ENCODE measurements around the gene GOLGA6A. TPM values are rescaled to one million over a fixed set of nuclear protein-coding genes. Genes with fewer than 3 reads are reported as not detected.
A peak's percentile ranks its signal among the peaks of the same experiment; 100 is the strongest.
"Not testable (repeated sequence)": the region's sequence is repeated elsewhere in the genome, so short reads cannot be mapped to it uniquely, and the experiment has no call there.

The GOLGA6A gene
- total RNA-seq, 1 experiment from 2014 or later = not detected

- no peak for DNase-seq (ENCODE audit: low read depth)
These were observed 25.8 kb upstream of the GOLGA6A start for GRCh38 chr15:74108111-74108510.

GRCh38 chr15:74099963-74100733, 17.8 kb upstream of the GOLGA6A start:
- DNase-seq (ENCODE audit: low read depth) = peak; percentile 91

- DNase-seq (ENCODE audit: low read depth) = not testable (repeated sequence)
These were observed 14.6 kb upstream of the GOLGA6A start for GRCh38 chr15:74096753-74097474.

GRCh38 chr15:74095610-74096009, 13.3 kb upstream of the GOLGA6A start:
- not testable (repeated sequence) for DNase-seq (ENCODE audit: low read depth)

GRCh38 chr15:74094567-74094966, 12.2 kb upstream of the GOLGA6A start:
- not testable (repeated sequence) for DNase-seq (ENCODE audit: low read depth)

GRCh38 chr15:74075781-74076180, 6.6 kb downstream of the GOLGA6A start:
- not testable (repeated sequence) for DNase-seq (ENCODE audit: low read depth)

- DNase-seq (ENCODE audit: low read depth) = not testable (repeated sequence)
These were observed 9.6 kb downstream of the GOLGA6A start for GRCh38 chr15:74072614-74073337.

- DNase-seq (ENCODE audit: low read depth) = not testable (repeated sequence)
These were observed 10.2 kb downstream of the GOLGA6A start for GRCh38 chr15:74072132-74072531.

- not testable (repeated sequence) for DNase-seq (ENCODE audit: low read depth)
These were observed 10.7 kb downstream of the GOLGA6A start for GRCh38 chr15:74071645-74072044.

- not testable (repeated sequence) for DNase-seq (ENCODE audit: low read depth)
These were observed 16.5 kb downstream of the GOLGA6A start for GRCh38 chr15:74065684-74066411.

- not testable (repeated sequence) for DNase-seq (ENCODE audit: low read depth)
These were observed 17.5 kb downstream of the GOLGA6A start for GRCh38 chr15:74064822-74065221.

- DNase-seq (ENCODE audit: low read depth) = not testable (repeated sequence)
These were observed 18.2 kb downstream of the GOLGA6A start for GRCh38 chr15:74064183-74064582.

GRCh38 chr15:74063425-74064146, 18.8 kb downstream of the GOLGA6A start:
- DNase-seq (ENCODE audit: low read depth) = not testable (repeated sequence)

GRCh38 chr15:74062671-74063070, 19.7 kb downstream of the GOLGA6A start:
- DNase-seq (ENCODE audit: low read depth) = no peak

- no peak for DNase-seq (ENCODE audit: low read depth)
These were observed 20.1 kb downstream of the GOLGA6A start for GRCh38 chr15:74062236-74062635.

- DNase-seq (ENCODE audit: low read depth) = no peak
These were observed 22.1 kb downstream of the GOLGA6A start for GRCh38 chr15:74060251-74060650.

- not testable (repeated sequence) for DNase-seq (ENCODE audit: low read depth)
These were observed 23.1 kb downstream of the GOLGA6A start for GRCh38 chr15:74059050-74059833.

GRCh38 chr15:74056330-74056729, 26.0 kb downstream of the GOLGA6A start:
- not testable (repeated sequence) for DNase-seq (ENCODE audit: low read depth)

GRCh38 chr15:74055804-74056203, 26.5 kb downstream of the GOLGA6A start:
- peak; percentile 45 for DNase-seq (ENCODE audit: low read depth)

GRCh38 chr15:74053941-74054529, 28.3 kb downstream of the GOLGA6A start:
- peak; percentile 71 for DNase-seq (ENCODE audit: low read depth)

Data from RPMI7951 (cell line).